HEK293 (cell line): ENCODE data around the gene KCNMA1.
A peak's percentile ranks its signal among the peaks of the same experiment; 100 is the strongest.

Source experiments
- CTCF ChIA-PET: fragments of 350-600 bp; formaldehyde crosslinking; extraction: SDS; loops from one replicate; lab custom pipeline; 2021; ENCODE audit warnings: antibody characterized with exemption; lab: Yijun Ruan, JAX
- POLR2A ChIA-PET: fragments of 300-600 bp; formaldehyde crosslinking; extraction: SDS; loops from one replicate; lab custom pipeline; 2020; ENCODE audit warnings: antibody characterized with exemption, inconsistent platforms; lab: Yijun Ruan, JAX
- H3K27ac ChIP-seq: fragments of 200-500 bp; sonication (Bioruptor generic); 2 replicates; pipeline ENCODE4 v1.5.1; 2014; ENCODE audit warnings: low read depth, low read length, control low read depth, inconsistent platforms; ENCODE audit errors: extremely low read depth
- H3K36me3 ChIP-seq, 2 experiments: fragments of 200-500 bp in 1 of 2; sonication (Bioruptor generic) in 1 of 2; 1 replicate in 1 of 2; 2 replicates in 1 of 2; pipeline ENCODE4 v1.5.1; 2014 to 2017; ENCODE audit warnings: inconsistent platforms in 2 of 2, low read length in 2 of 2; ENCODE audit not compliant: control insufficient read depth in 2 of 2, insufficient read depth in 1 of 2
- H3K4me1 ChIP-seq: fragments of 200-500 bp; sonication (Bioruptor generic); 2 replicates; pipeline ENCODE4 v1.5.1; 2014; ENCODE audit warnings: mild to moderate bottlenecking, low read length, inconsistent platforms; ENCODE audit not compliant: control insufficient read depth, insufficient read depth
- H3K4me3 ChIP-seq: 2 replicates; pipeline ENCODE4 v1.5.1; 2011; ENCODE audit warnings: low read depth, mild to moderate bottlenecking, control low read depth, low read length, moderate library complexity
- H3K9me3 ChIP-seq: fragments of 200-500 bp; sonication (Bioruptor generic); 2 replicates; pipeline ENCODE4 v1.5.1; 2014; ENCODE audit warnings: low read depth, low read length, inconsistent platforms; ENCODE audit not compliant: control insufficient read depth, insufficient read depth
- EGR2 ChIP-seq: fragments of 450-650 bp; formaldehyde crosslinking; IDR thresholded peaks from 2 replicates; pipeline ENCODE4 v1.5.1; 2016; ENCODE audit warnings: low read depth, missing biosample characterization, missing genetic modification characterization
- MEIS1 ChIP-seq: sonication (generic); formaldehyde crosslinking; IDR thresholded peaks from 2 replicates; pipeline ENCODE4 v1.8.1; 2022; ENCODE audit warnings: missing genetic modification reagents, mild to moderate bottlenecking, borderline replicate concordance
- ZFP3 ChIP-seq: fragments of 450-650 bp; formaldehyde crosslinking; IDR thresholded peaks from 2 replicates; pipeline ENCODE4 v1.5.1; 2016; ENCODE audit warnings: low read depth, missing biosample characterization, missing genetic modification characterization
- ZFP37 ChIP-seq: fragments of 450-650 bp; formaldehyde crosslinking; IDR thresholded peaks from 2 replicates; pipeline ENCODE4 v1.5.1; 2016; ENCODE audit warnings: missing biosample characterization, missing genetic modification characterization
- ZFP69B ChIP-seq: fragments of 450-650 bp; formaldehyde crosslinking; IDR thresholded peaks from 2 replicates; pipeline ENCODE4 v1.5.1; 2016; ENCODE audit warnings: missing biosample characterization, missing genetic modification characterization
- ZIC2 ChIP-seq: fragments of 450-650 bp; formaldehyde crosslinking; IDR thresholded peaks from 2 replicates; pipeline ENCODE4 v1.5.1; 2016; ENCODE audit warnings: missing biosample characterization, missing genetic modification characterization
- ZNF112 ChIP-seq: fragments of 450-650 bp; formaldehyde crosslinking; IDR thresholded peaks from 2 replicates; pipeline ENCODE4 v1.5.0; 2017; ENCODE audit warnings: missing biosample characterization, missing genetic modification characterization
- ZNF155 ChIP-seq: fragments of 450-650 bp; formaldehyde crosslinking; IDR thresholded peaks from 2 replicates; pipeline ENCODE4 v1.5.1; 2016; ENCODE audit warnings: missing biosample characterization, missing genetic modification characterization
- ZNF169 ChIP-seq: fragments of 450-650 bp; formaldehyde crosslinking; IDR thresholded peaks from 2 replicates; pipeline ENCODE4 v1.5.1; 2016; ENCODE audit warnings: missing biosample characterization, missing genetic modification characterization
- ZNF24 ChIP-seq: fragments of 450-650 bp; formaldehyde crosslinking; IDR thresholded peaks from 2 replicates; pipeline ENCODE4 v1.5.1; 2016; ENCODE audit warnings: missing biosample characterization, missing genetic modification characterization
- ZNF248 ChIP-seq: fragments of 450-650 bp; formaldehyde crosslinking; IDR thresholded peaks from 2 replicates; pipeline ENCODE4 v1.5.1; 2017; ENCODE audit warnings: missing biosample characterization, missing genetic modification characterization
- ZNF274 ChIP-seq, 2 experiments: fragments of 200-500 bp in 1 of 2; fragments of 450-650 bp in 1 of 2; sonication (Bioruptor generic) in 1 of 2; formaldehyde crosslinking in 1 of 2; IDR thresholded peaks; 2 replicates each; pipeline versions ENCODE4 v1.5.1 to v1.6.1; 2014 to 2016; ENCODE audit warnings: borderline replicate concordance in 1 of 2, inconsistent platforms in 1 of 2, low read length in 1 of 2, missing biosample characterization in 1 of 2, missing genetic modification characterization in 1 of 2
- ZNF350 ChIP-seq: fragments of 450-650 bp; formaldehyde crosslinking; IDR thresholded peaks from 2 replicates; pipeline ENCODE4 v1.5.0; 2017; ENCODE audit warnings: missing biosample characterization, mild to moderate bottlenecking, missing genetic modification characterization
- ZNF362 ChIP-seq: fragments of 450-650 bp; formaldehyde crosslinking; IDR thresholded peaks from 2 replicates; pipeline ENCODE4 v1.5.1; 2016; ENCODE audit warnings: missing biosample characterization, missing genetic modification characterization
- ZNF501 ChIP-seq: fragments of 450-650 bp; formaldehyde crosslinking; IDR thresholded peaks from 2 replicates; pipeline ENCODE4 v1.5.1; 2016; ENCODE audit warnings: missing biosample characterization, missing genetic modification characterization
- ZNF548 ChIP-seq: fragments of 450-650 bp; formaldehyde crosslinking; IDR thresholded peaks from 2 replicates; pipeline ENCODE4 v1.5.1; 2016; ENCODE audit warnings: missing biosample characterization, missing genetic modification characterization
- ZNF558 ChIP-seq: fragments of 450-650 bp; formaldehyde crosslinking; IDR thresholded peaks from 2 replicates; pipeline ENCODE4 v1.5.1; 2016; ENCODE audit warnings: missing biosample characterization, missing genetic modification characterization
- ZNF600 ChIP-seq: fragments of 450-650 bp; formaldehyde crosslinking; IDR thresholded peaks from 2 replicates; pipeline ENCODE4 v1.5.1; 2016; ENCODE audit warnings: missing biosample characterization, missing genetic modification characterization
- ZNF677 ChIP-seq: fragments of 450-650 bp; IDR thresholded peaks from 2 replicates; pipeline ENCODE4 v1.5.0; 2018; ENCODE audit warnings: missing biosample characterization, mild to moderate bottlenecking, missing genetic modification characterization, moderate library complexity
- ZSCAN23 ChIP-seq: fragments of 450-650 bp; formaldehyde crosslinking; IDR thresholded peaks from 2 replicates; pipeline ENCODE4 v1.5.1; 2016; ENCODE audit warnings: missing biosample characterization, missing genetic modification characterization
- TF ChIP-seq, protein P1 (sequence below): fragments of 450-650 bp; formaldehyde crosslinking; IDR thresholded peaks from 2 replicates; pipeline ENCODE4 v1.5.1; 2016; ENCODE audit warnings: missing biosample characterization, missing genetic modification characterization
- TF ChIP-seq, protein P2 (sequence below): fragments of 450-650 bp; formaldehyde crosslinking; IDR thresholded peaks from 2 replicates; pipeline ENCODE4 v1.5.1; 2016; ENCODE audit warnings: missing biosample characterization, missing genetic modification characterization, low read depth

Gene KCNMA1

DNA sequence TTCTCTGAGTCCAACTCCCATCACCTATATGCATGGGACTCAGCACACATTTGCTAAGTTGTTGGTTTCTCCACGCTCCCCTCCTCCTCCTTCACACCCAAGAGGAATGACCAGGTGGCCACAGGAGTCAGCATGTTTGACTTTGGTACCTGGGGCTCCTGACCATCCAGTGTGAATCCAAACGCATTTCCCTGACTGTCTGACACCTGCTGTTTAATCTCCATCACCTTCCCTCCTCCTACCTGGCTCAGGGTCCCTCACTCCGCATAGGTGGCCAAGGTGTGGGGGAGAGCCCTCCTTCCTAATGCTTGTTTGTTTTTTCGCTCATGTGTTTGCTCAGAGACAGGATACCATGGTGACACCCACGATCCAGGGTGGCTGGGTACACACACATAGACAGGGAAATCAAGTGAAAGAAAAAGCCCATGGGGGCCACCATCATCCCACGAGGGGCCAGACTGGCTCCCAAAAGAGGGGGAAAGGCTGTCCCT lies 194.9 kb downstream of the KCNMA1 start:
- ChIA-PET CTCF (no interaction called here), POLR2A (no interaction called here)
- Histone ChIP-seq H3K4me3 (no peak overlapping the region), H3K4me1 (no peaks in the 10 kb centered on the region), H3K9me3 (no peaks in the 10 kb centered on the region), H3K36me3 (no peaks in the 10 kb centered on the region), H3K27ac (no peak overlapping the region)
- TF ChIP-seq EGR2 (tag by site-specific recombination) (0 out of 2 replicates have a peak, but pooled peaks have one; percentile 10), ZNF274 (IDR thresholded peaks at IDR 0.05; ENCODE audit: low read length) (no peak), ZNF274 (tag by site-specific recombination; IDR thresholded peaks at IDR 0.05; ENCODE audit: borderline replicate concordance) (no peak), ZIC2 (tag by site-specific recombination) (no peak), ZFP3 (tag by site-specific recombination) (no peak), ZNF169 (no peak)
- TF ChIP-seq, protein P1, sequence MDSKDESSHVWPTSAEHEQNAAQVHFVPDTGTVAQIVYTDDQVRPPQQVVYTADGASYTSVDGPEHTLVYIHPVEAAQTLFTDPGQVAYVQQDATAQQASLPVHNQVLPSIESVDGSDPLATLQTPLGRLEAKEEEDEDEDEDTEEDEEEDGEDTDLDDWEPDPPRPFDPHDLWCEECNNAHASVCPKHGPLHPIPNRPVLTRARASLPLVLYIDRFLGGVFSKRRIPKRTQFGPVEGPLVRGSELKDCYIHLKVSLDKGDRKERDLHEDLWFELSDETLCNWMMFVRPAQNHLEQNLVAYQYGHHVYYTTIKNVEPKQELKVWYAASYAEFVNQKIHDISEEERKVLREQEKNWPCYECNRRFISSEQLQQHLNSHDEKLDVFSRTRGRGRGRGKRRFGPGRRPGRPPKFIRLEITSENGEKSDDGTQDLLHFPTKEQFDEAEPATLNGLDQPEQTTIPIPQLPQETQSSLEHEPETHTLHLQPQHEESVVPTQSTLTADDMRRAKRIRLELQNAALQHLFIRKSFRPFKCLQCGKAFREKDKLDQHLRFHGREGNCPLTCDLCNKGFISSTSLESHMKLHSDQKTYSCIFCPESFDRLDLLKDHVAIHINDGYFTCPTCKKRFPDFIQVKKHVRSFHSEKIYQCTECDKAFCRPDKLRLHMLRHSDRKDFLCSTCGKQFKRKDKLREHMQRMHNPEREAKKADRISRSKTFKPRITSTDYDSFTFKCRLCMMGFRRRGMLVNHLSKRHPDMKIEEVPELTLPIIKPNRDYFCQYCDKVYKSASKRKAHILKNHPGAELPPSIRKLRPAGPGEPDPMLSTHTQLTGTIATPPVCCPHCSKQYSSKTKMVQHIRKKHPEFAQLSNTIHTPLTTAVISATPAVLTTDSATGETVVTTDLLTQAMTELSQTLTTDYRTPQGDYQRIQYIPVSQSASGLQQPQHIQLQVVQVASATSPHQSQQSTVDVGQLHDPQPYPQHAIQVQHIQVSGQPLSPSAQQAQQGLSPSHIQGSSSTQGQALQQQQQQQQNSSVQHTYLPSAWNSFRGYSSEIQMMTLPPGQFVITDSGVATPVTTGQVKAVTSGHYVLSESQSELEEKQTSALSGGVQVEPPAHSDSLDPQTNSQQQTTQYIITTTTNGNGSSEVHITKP, result no peak

- H3K9me3 ChIP-seq, result no peaks in the 10 kb centered on the region
- TF ChIP-seq ZNF350 (no peak), ZNF558 (tag by site-specific recombination) (no peak), ZNF274 (IDR thresholded peaks at IDR 0.05; ENCODE audit: low read length) (no peak), ZNF274 (tag by site-specific recombination; IDR thresholded peaks at IDR 0.05; ENCODE audit: borderline replicate concordance) (no peak), ZNF248 (tag by site-specific recombination) (no peak), ZNF548 (tag by site-specific recombination) (no peak), ZNF155 (tag by site-specific recombination) (no peak), ZFP37 (tag by site-specific recombination) (no peak), ZNF677 (tag by site-specific recombination) (no peak), ZNF112 (tag by site-specific recombination) (no peak), ZNF362 (tag by site-specific recombination) (no peak), ZSCAN23 (tag by site-specific recombination) (no peak), ZFP69B (tag by site-specific recombination) (no peak), MEIS1 (CRISPR knock-in tag) (no peak), ZNF24 (tag by site-specific recombination) (no peak), ZNF600 (tag by site-specific recombination) (no peak), ZNF501 (tag by site-specific recombination) (no peak)
- TF ChIP-seq, protein P2, sequence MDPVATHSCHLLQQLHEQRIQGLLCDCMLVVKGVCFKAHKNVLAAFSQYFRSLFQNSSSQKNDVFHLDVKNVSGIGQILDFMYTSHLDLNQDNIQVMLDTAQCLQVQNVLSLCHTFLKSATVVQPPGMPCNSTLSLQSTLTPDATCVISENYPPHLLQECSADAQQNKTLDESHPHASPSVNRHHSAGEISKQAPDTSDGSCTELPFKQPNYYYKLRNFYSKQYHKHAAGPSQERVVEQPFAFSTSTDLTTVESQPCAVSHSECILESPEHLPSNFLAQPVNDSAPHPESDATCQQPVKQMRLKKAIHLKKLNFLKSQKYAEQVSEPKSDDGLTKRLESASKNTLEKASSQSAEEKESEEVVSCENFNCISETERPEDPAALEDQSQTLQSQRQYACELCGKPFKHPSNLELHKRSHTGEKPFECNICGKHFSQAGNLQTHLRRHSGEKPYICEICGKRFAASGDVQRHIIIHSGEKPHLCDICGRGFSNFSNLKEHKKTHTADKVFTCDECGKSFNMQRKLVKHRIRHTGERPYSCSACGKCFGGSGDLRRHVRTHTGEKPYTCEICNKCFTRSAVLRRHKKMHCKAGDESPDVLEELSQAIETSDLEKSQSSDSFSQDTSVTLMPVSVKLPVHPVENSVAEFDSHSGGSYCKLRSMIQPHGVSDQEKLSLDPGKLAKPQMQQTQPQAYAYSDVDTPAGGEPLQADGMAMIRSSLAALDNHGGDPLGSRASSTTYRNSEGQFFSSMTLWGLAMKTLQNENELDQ (tag by site-specific recombination), result no peak
- CTCF ChIA-PET, result no interaction called here
- H3K27ac ChIP-seq, result no peak overlapping the region
- H3K36me3 ChIP-seq, result no peaks in the 10 kb centered on the region
- no peak overlapping the region for H3K4me3 ChIP-seq
- no peaks in the 10 kb centered on the region for H3K4me1 ChIP-seq
- POLR2A ChIA-PET, result no interaction called here
Measured at GRCh38 chr10:77441353-77442166, 196.0 kb downstream of the KCNMA1 start.
